Astrocyte (in vitro differentiated cells and primary cell): ENCODE measurements around the gene ABITRAM. TPM values are rescaled to one million over a fixed set of nuclear protein-coding genes. Genes with fewer than 3 reads are reported as not detected.
A peak's percentile ranks its signal among the peaks of the same experiment; 100 is the strongest.
"Not testable (repeated sequence)": the region's sequence is repeated elsewhere in the genome, so short reads cannot be mapped to it uniquely, and the experiment has no call there.

Experiments
- DNase-seq: peaks from one replicate; pipeline ENCODE4 v3.0.0-alpha.2; 2010; ENCODE audit warnings: low read depth
- FAIRE-seq: peaks from 2 replicates; lab custom pipeline; 2011; peaks lifted over from hg19 to GRCh38; lab: Jason Lieb, UNC
- H2AFZ ChIP-seq: 2 replicates; pipeline ENCODE4 v1.6.0; 2012; ENCODE audit warnings: low read depth, low read length, inconsistent platforms
- H3K27ac ChIP-seq: 2 replicates; pipeline ENCODE4 v1.5.1; 2011; ENCODE audit warnings: low read depth, low read length, inconsistent platforms
- H3K27me3 ChIP-seq: 2 replicates; pipeline ENCODE4 v1.6.0; 2011; ENCODE audit warnings: low read length, inconsistent platforms; ENCODE audit not compliant: insufficient read depth
- H3K36me3 ChIP-seq: 2 replicates; pipeline ENCODE4 v1.5.1; 2011; ENCODE audit warnings: low read length, inconsistent platforms; ENCODE audit not compliant: insufficient read depth
- H3K4me1 ChIP-seq: 2 replicates; pipeline ENCODE4 v1.5.1; 2011; ENCODE audit warnings: low read length, inconsistent platforms; ENCODE audit not compliant: insufficient read depth
- H3K4me2 ChIP-seq: 2 replicates; pipeline ENCODE4 v1.6.0; 2012; ENCODE audit warnings: low read length, inconsistent platforms
- H3K4me3 ChIP-seq: 2 replicates; pipeline ENCODE4 v1.5.1; 2011; ENCODE audit warnings: low read depth, mild to moderate bottlenecking, low read length, inconsistent platforms; ENCODE audit not compliant: insufficient read depth
- H3K79me2 ChIP-seq: 2 replicates; pipeline ENCODE4 v1.6.0; 2012; ENCODE audit warnings: mild to moderate bottlenecking, low read length, inconsistent platforms; ENCODE audit not compliant: insufficient read depth
- H3K9ac ChIP-seq: 2 replicates; pipeline ENCODE4 v1.6.0; 2012; ENCODE audit warnings: mild to moderate bottlenecking, low read length, inconsistent platforms
- H3K9me3 ChIP-seq: 2 replicates; pipeline ENCODE4 v1.5.1; 2012; ENCODE audit warnings: low read depth, mild to moderate bottlenecking, low read length, inconsistent platforms; ENCODE audit not compliant: insufficient read depth
- H4K20me1 ChIP-seq: 2 replicates; pipeline ENCODE4 v1.6.0; 2012; ENCODE audit warnings: low read length, inconsistent platforms; ENCODE audit not compliant: insufficient read depth
- H3K27ac Mint-ChIP-seq: one replicate; pipeline ENCODE4 v1.8.0; 2021; ENCODE audit warnings: mild to moderate bottlenecking, mixed read lengths; ENCODE audit not compliant: unreplicated experiment
- H3K27me3 Mint-ChIP-seq: one replicate; pipeline ENCODE4 v1.8.0; 2021; ENCODE audit warnings: low read depth, mixed read lengths; ENCODE audit not compliant: unreplicated experiment
- H3K36me3 Mint-ChIP-seq: one replicate; pipeline ENCODE4 v1.8.0; 2021; ENCODE audit warnings: low read depth, mixed read lengths; ENCODE audit not compliant: unreplicated experiment
- H3K4me1 Mint-ChIP-seq: one replicate; pipeline ENCODE4 v1.8.0; 2021; ENCODE audit warnings: low read depth, mixed read lengths; ENCODE audit not compliant: unreplicated experiment
- H3K4me3 Mint-ChIP-seq: one replicate; pipeline ENCODE4 v1.8.0; 2021; ENCODE audit warnings: mild to moderate bottlenecking, moderate library complexity, mixed read lengths; ENCODE audit not compliant: unreplicated experiment
- H3K9me3 Mint-ChIP-seq: one replicate; pipeline ENCODE4 v1.8.0; 2021; ENCODE audit warnings: mild to moderate bottlenecking, mixed read lengths; ENCODE audit not compliant: unreplicated experiment
- CTCF ChIP-seq: IDR thresholded peaks from 2 replicates; pipeline ENCODE4 v1.5.1; 2011; ENCODE audit warnings: low read depth, mild to moderate bottlenecking, inconsistent platforms, low read length, moderate library complexity; ENCODE audit not compliant: insufficient read depth
- EZH2 ChIP-seq: IDR thresholded peaks from 2 replicates; pipeline ENCODE4 v1.6.1; 2012; ENCODE audit warnings: mild to moderate bottlenecking, low read length, inconsistent platforms; ENCODE audit not compliant: insufficient read depth
- total RNA-seq: library from RNA; stranded (reverse); gene quantifications from 2 replicates; pipeline ENCODE4 v1.2.1, GENCODE V29; 2021

ABITRAM gene
- total RNA-seq, 1 donor from 2014 or later: 16.3 TPM

GRCh38 chr9:108885643-108886348 lies 48.4 kb upstream of the ABITRAM start:
- Histone ChIP-seq H3K4me2 (peak overlapping the region; percentile 32), H3K9ac (no peak overlapping the region), H3K4me1 (peaks cover 3% of the 10 kb centered on the region), H3K36me3 (peaks cover 8% of the 10 kb centered on the region), H3K27ac (no peak overlapping the region), H3K9me3 (no peaks in the 10 kb centered on the region), H2AFZ (no peak overlapping the region), H3K4me3 (no peak overlapping the region), H3K27me3 (no peaks in the 10 kb centered on the region), H4K20me1 (peaks cover 4% of the 10 kb centered on the region), H3K79me2 (no peaks in the 10 kb centered on the region)
- H3K27ac Mint-ChIP-seq: peak overlapping the region; percentile 34
- DNase-seq: peak; percentile 62
- no peak overlapping the region for H3K4me3 Mint-ChIP-seq
- H3K9me3 Mint-ChIP-seq: no peaks in the 10 kb centered on the region
- H3K36me3 Mint-ChIP-seq: peaks cover 1% of the 10 kb centered on the region
- H3K4me1 Mint-ChIP-seq: peaks cover 17% of the 10 kb centered on the region
- TF ChIP-seq EZH2: no peak
- no peak for TF ChIP-seq CTCF
- H3K27me3 Mint-ChIP-seq: no peaks in the 10 kb centered on the region
- peak; percentile 5 for FAIRE-seq

- H3K36me3 Mint-ChIP-seq, H3K79me2 ChIP-seq, H4K20me1 ChIP-seq, H3K4me2 ChIP-seq, H3K27me3 Mint-ChIP-seq, H3K27me3 ChIP-seq, DNase-seq, H3K27ac ChIP-seq, H3K27ac Mint-ChIP-seq, H3K4me3 Mint-ChIP-seq, H3K4me1 ChIP-seq, H3K9me3 Mint-ChIP-seq, H3K9ac ChIP-seq, H3K4me3 ChIP-seq, H3K9me3 ChIP-seq, H2AFZ ChIP-seq, FAIRE-seq: not testable (repeated sequence)
- H3K4me1 Mint-ChIP-seq: peaks cover 17% of the 10 kb centered on the region
- H3K36me3 ChIP-seq: peaks cover 11% of the 10 kb centered on the region
Measured at GRCh38 chr9:108886594-108887271, 47.5 kb upstream of the ABITRAM start.

- Histone ChIP-seq H2AFZ (no peak overlapping the region), H4K20me1 (peaks cover 4% of the 10 kb centered on the region), H3K36me3 (peaks cover 12% of the 10 kb centered on the region), H3K79me2 (no peaks in the 10 kb centered on the region), H3K4me1 (peaks cover 3% of the 10 kb centered on the region), H3K4me2 (no peak overlapping the region), H3K9me3 (no peaks in the 10 kb centered on the region), H3K4me3 (no peak overlapping the region), H3K27me3 (no peaks in the 10 kb centered on the region), H3K27ac (no peak overlapping the region), H3K9ac (no peak overlapping the region)
- peaks cover 9% of the 10 kb centered on the region for H3K36me3 Mint-ChIP-seq
- FAIRE-seq: no peak
- H3K4me1 Mint-ChIP-seq: peaks cover 17% of the 10 kb centered on the region
- TF ChIP-seq CTCF: peak; percentile 45
- TF ChIP-seq EZH2: no peak
- no peak overlapping the region for H3K4me3 Mint-ChIP-seq
- no peaks in the 10 kb centered on the region for H3K27me3 Mint-ChIP-seq
- peak; percentile 45 for DNase-seq
- H3K27ac Mint-ChIP-seq: no peak overlapping the region
- H3K9me3 Mint-ChIP-seq: no peaks in the 10 kb centered on the region
Measured at GRCh38 chr9:108889649-108890067, 44.5 kb upstream of the ABITRAM start.
